ENCODE measurements around the gene ARHGAP42.

DNA sequence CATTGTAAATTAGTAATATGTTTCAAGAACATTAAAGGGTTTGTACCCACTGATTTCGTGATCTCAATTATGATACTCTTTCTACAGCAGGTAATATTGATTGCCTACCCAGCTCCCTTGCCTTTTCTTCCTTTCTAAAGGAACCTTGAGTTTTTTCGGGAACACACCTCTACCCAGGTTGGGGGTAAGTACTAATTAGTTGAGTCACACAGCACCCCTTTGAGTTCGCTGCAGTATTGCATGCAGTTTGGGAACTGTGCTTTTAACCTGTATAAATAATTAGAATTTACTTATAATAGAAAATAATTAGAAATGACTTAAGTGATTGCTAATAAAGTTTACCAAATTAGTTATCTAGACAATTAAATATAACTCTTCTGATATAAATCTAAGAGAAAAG lies 24.9 kb downstream of the ARHGAP42 start:
- TF ChIP-seq, protein P1, sequence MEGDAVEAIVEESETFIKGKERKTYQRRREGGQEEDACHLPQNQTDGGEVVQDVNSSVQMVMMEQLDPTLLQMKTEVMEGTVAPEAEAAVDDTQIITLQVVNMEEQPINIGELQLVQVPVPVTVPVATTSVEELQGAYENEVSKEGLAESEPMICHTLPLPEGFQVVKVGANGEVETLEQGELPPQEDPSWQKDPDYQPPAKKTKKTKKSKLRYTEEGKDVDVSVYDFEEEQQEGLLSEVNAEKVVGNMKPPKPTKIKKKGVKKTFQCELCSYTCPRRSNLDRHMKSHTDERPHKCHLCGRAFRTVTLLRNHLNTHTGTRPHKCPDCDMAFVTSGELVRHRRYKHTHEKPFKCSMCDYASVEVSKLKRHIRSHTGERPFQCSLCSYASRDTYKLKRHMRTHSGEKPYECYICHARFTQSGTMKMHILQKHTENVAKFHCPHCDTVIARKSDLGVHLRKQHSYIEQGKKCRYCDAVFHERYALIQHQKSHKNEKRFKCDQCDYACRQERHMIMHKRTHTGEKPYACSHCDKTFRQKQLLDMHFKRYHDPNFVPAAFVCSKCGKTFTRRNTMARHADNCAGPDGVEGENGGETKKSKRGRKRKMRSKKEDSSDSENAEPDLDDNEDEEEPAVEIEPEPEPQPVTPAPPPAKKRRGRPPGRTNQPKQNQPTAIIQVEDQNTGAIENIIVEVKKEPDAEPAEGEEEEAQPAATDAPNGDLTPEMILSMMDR (conservative IDR thresholded peaks at IDR 0.05; ENCODE audit: low read depth, low read length), result no peak
- no peak for TF ChIP-seq EZH2 (IDR thresholded peaks at IDR 0.05; ENCODE audit: borderline replicate concordance, low read depth, low read length, poor library complexity, severe bottlenecking)

Data from A673 (cell line).